Glomerular endothelial cell (primary cell): Measurements from ENCODE around the gene ATP2B2. TPM values are rescaled to one million over a fixed set of nuclear protein-coding genes. Genes with fewer than 3 reads are reported as not detected.
"Not testable (repeated sequence)": the region's sequence is repeated elsewhere in the genome, so short reads cannot be mapped to it uniquely, and the experiment has no call there.

ENCODE experiments used
- DNase-seq: peaks from one replicate; pipeline ENCODE4 v3.0.0-alpha.2; 2011; ENCODE audit warnings: low read depth, low spot score; ENCODE audit errors: extremely low read depth
- total RNA-seq: library from RNA; depleted of rRNA; stranded (reverse); fragments of >200 nt; gene quantifications from 2 replicates; pipeline ENCODE4 v1.2.3, GENCODE V29; 2015

ATP2B2 gene
- total RNA-seq = not detected in 2 replicates

GRCh38 chr3:10505050-10505790, at the start of gene ATP2B2:
Gene ATP2B2 (minus strand): TSS chr3:10505586. CDS start chr3:10449543, 56,043 bp downstream.
- no peak for DNase-seq

GRCh38 chr3:10554746-10555145, 49.4 kb upstream of the ATP2B2 start:
- no peak for DNase-seq

GRCh38 chr3:10554236-10554611, 48.8 kb upstream of the ATP2B2 start:
- DNase-seq = no peak

GRCh38 chr3:10553591-10554235, 48.3 kb upstream of the ATP2B2 start:
- DNase-seq = no peak

GRCh38 chr3:10552631-10552943, 47.2 kb upstream of the ATP2B2 start:
- DNase-seq = no peak

- no peak for DNase-seq
These were observed 46.6 kb upstream of the ATP2B2 start for GRCh38 chr3:10551821-10552630.

- no peak for DNase-seq
These were observed 45.8 kb upstream of the ATP2B2 start for GRCh38 chr3:10551139-10551538.

GRCh38 chr3:10550705-10551104, 45.3 kb upstream of the ATP2B2 start:
- DNase-seq = no peak

- DNase-seq = no peak
These were observed 44.3 kb upstream of the ATP2B2 start for GRCh38 chr3:10549617-10550230.

GRCh38 chr3:10548992-10549391, 43.6 kb upstream of the ATP2B2 start:
- no peak for DNase-seq

- DNase-seq = no peak
These were observed 42.7 kb upstream of the ATP2B2 start for GRCh38 chr3:10547841-10548783.

GRCh38 chr3:10547413-10547812, 42.0 kb upstream of the ATP2B2 start:
- DNase-seq = no peak

- no peak for DNase-seq
These were observed 41.5 kb upstream of the ATP2B2 start for GRCh38 chr3:10546820-10547263.

GRCh38 chr3:10546181-10546624, 40.8 kb upstream of the ATP2B2 start:
- no peak for DNase-seq

- DNase-seq = no peak
These were observed 37.1 kb upstream of the ATP2B2 start for GRCh38 chr3:10542518-10542917.

GRCh38 chr3:10540347-10540746, 35.0 kb upstream of the ATP2B2 start:
- not testable (repeated sequence) for DNase-seq

GRCh38 chr3:10534066-10534465, 28.7 kb upstream of the ATP2B2 start:
- no peak for DNase-seq

- DNase-seq = no peak
These were observed 28.3 kb upstream of the ATP2B2 start for GRCh38 chr3:10533737-10534023.

- DNase-seq = no peak
These were observed 27.8 kb upstream of the ATP2B2 start for GRCh38 chr3:10532939-10533736.
